GM21381 (cell line): ENCODE measurements around the gene IFIT2.
"Not testable (repeated sequence)": the region's sequence is repeated elsewhere in the genome, so short reads cannot be mapped to it uniquely, and the experiment has no call there.

ENCODE experiments used
- ATAC-seq: cut with Tn5 transposase; IDR thresholded peaks from one replicate; pipeline ENCODE4 v1.9.1; 2021; ENCODE audit warnings: mild to moderate bottlenecking, moderate library complexity; ENCODE audit not compliant: unreplicated experiment

Gene IFIT2

DNA sequence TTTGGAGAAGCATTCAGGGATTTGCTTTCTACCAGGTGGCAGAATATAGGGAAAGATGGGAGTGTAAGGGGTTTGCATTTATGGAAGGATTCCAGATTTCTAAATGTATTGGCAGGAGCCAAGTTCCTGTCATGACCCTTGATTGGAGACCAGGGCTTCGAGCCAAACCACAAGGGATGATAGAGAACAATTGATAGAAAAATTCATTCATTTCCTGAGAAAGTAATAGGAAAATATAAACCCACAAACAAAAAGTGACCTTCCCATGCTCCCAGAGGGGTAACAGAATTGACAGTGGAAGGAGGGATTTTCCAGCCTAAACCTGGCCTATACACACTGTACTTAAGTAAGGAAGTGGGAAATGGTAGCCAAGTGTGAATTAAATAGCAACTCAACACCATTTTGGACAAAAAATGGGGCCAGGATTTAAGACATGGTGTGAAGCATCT lies 22.4 kb upstream of the IFIT2 start:
- no peak for ATAC-seq

DNA sequence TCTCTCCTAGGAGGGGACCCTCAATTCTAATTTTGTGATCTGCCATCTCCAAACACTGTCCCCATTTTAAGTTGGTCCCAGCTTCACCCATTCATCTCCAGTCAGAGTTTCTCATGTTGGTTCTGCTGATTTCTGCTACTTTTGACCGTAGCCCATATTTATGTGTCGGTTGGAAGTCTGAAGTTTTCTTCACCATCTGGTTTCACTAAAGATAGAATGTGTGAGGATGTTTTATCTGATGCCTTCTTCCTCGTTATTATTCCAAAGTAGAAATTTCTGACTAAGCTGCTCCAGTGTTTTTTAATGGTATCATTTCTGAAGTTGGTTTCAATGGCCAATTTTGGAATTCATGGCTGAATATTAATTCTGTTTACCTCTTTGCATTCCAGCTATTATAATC lies 21.3 kb upstream of the IFIT2 start:
- ATAC-seq, result no peak

DNA sequence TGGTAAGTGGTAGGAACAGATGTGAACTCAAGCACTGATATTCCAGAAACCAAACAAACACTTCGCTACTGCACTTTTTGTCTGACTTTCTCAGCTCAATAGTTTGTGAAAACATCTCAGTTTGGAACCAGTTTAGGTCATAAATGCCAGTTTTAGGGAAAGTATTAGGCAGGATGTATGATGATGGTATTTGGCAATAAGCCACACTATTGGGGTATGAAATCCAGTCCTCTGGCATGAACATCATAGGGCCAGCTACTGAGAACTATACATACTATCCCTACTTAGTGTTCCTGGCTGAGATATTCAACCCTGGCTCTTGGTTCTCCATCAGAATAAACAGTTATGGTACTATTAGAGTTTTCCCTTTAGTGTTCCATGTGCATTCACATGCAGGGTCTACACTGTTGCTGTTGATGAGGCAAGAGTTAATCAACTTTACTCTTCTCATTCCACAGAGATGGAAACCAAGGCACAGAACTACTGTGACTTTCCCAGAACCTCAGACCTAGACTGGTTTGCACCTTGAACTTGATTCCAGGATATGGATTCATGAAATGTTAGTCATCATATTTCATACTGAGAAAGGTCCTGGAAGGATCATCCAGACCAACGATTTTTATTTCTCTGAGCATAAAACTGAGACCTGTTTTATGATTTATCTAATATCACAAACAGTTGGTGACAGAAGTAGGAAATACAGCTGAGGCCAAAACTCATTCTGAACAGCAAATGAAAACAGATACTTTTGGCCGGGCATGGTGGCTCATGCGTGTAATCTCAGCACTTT lies 20.0 kb upstream of the IFIT2 start:
- ATAC-seq, result no peak

DNA sequence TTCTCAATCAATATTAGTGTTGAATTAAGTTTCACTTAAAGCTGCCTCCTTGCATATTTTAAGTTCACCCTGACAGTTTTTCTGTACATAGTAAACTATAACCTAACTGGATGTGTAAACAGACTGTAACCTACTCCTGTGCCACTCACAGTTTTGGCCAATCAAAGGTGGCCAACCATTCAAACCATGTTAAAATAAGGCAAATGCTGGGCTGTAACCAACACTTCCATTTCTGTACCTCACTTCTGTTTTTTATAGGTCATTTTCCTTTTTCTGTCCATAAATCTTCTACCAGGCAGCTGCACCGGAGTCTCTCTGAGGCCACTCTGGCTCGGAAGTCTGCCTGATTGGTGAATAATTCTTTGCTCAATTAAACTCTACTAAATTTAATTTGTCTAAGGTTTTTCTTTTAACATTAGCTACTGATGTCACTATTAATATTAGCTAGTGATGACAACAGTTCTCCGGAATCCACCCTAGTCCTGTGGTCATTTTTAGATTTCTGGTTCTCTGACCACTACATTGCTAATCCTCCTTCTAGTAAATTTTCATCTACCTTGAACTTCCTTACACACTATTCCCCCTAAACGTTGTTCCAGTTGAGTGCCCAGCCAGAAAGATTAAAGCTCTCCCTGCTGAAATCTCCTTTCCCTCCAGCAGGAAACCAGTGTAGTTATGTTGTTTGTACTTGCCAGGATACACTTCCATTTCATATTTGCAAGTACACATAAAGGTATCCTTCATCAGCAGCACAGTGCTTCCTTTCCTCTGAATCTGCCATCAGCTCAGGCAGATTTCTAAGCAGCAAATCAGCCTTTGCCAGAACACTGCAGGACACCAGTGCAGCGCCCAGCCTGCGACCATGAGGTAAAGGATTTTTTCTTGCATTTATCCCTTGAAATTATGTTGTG lies 18.6 kb upstream of the IFIT2 start:
- ATAC-seq, result no peak

DNA sequence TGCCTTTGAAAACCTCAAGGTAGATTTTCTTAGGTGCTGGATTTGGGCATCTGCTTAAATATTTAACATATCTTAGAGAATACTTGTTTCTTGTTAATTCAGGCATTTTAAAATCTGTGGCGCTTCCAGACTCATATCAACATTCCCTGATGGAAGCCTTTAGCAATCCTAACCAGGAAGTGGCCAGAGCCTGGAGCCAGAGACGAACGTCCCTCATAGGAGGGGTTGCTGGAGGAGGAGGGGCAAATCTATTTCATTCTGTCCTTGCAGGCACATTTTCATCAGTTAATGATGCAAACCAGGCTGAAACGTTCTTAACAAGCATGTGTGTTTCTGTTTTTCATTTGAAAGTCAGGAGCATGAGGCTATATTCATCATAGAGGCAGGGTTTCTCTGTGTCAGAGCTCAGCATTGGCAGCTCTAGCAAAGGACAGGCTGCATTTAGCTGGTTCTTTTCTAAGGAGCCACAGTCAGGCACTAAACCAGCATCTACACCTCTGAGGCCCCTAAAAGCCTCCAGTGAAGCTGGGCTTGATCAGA lies 17.8 kb upstream of the IFIT2 start:
- no peak for ATAC-seq

DNA sequence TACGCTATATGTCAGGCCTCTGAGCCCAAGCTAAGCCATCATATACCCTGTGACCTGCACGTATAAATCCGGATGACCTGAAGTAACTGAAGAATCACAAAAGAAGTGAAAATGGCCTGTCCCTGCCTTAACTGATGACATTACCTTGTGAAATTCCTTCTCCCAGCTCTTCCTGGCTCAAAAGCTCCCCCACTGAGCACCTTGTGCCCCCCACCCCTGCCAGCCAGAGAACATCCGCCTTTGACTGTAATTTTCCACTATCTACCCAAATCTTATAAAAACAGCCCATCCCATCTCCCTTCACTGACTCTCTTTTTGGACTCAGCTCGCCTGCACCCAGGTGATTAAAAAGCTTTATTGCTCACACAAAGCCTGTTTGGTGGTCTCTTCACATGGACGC lies 17.1 kb upstream of the IFIT2 start:
- not testable (repeated sequence) for ATAC-seq

DNA sequence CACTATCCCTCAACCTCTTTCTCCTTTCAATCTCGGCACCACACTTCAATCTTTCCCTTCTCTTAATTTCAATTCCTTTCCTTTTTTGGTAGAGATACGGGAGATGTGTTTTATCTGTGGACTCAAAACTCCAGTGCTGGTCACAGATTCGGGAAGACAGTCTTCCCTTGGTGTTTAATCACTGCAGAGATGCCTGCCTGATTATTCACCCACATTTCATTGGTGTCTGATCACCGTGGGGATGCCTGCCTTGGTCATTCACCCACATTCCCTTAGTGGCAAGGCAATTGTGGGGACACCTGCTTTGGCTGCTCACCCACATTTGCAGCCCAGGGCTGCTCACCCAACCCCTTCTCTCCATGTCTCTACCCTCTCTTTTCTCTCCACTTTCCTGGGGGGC lies 16.5 kb upstream of the IFIT2 start:
- not testable (repeated sequence) for ATAC-seq

- no peak for ATAC-seq
Measured at GRCh38 chr10:89294721-89295239, 7.1 kb upstream of the IFIT2 start.

DNA sequence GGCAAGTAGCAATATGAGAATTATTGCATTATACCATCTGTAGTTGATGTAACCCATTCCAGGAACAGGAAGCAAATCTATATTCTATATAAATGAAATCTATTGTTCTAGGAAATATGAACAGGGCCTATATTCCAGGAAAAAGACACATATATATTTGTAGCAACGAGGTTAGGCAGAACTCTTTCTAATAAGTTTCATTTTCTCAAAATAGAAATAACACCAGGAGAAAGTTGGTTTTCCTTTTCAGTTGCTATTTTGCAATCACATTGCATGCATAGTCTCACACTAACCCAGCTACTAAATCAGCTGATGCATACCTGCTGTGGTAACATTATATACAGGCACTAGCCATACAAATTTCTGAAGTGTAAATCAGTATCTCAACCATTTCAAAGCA lies 6.2 kb upstream of the IFIT2 start:
- ATAC-seq, result peak; percentile 55

- ATAC-seq, result no peak
Measured at GRCh38 chr10:89296220-89296648, 5.6 kb upstream of the IFIT2 start.

DNA sequence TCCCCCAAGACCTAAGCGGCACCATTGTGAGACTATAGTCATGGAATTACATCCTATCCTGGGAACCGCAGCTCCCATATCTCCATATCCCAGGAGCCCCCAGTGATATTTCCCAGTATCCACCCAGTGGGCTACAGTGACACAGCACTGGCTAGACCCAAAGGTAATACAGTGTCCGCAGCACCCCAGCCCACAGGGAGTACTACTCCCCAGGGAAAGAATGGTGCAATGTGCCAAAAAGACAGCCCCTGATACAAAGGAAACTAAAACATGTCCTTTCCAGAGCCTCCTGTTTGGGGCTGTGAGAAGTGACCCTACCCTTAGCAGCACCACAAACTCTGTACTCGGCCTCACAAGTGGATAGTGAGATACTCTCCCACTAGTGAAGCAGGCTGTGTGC lies 4.5 kb upstream of the IFIT2 start:
- no peak for ATAC-seq

- no peak for ATAC-seq
Measured at GRCh38 chr10:89297791-89298190, 4.1 kb upstream of the IFIT2 start.

DNA sequence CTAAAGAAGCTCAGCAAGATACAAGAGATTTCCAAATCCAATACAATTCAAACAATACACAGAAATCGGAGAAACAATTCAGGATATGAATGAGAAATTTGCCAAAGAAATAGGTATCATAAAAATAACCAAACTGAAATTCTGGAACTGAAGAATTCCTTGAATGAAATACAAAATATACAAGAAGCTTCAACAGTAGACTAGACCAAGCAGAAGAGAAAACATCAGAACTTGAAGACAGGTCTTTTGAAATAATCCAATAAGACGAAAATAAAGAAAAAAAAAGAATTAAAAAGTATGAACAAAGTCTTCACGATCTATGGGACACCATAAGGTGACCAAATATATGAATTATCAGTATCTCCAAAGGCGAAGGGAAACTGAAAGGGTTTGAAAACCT lies 2.8 kb upstream of the IFIT2 start:
- ATAC-seq, result no peak

DNA sequence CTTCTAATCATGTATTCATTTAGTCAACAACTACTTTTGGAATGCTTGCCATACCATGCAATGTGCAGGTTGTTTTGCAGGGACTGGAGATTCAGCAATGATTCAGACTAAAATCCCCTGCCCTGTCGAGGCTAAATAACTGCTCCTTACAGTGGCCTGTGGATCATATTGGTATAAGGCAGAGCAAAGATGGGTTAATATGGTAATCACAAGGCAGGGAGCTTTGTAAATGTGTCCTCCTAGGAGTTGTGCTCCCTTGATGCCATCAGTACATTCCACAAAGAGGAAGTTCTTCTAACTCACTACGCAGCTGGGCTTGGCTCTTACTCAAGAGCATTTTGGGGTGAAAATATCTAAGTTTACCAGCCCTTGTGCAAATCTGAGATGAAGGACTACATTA lies 614 bp upstream of the IFIT2 start:
- peak; percentile 30 for ATAC-seq

- ATAC-seq, result no peak
Measured at GRCh38 chr10:89302625-89303024, 779 bp downstream of the IFIT2 start.

- no peak for ATAC-seq
Measured at GRCh38 chr10:89303161-89303560, 1.3 kb downstream of the IFIT2 start.

DNA sequence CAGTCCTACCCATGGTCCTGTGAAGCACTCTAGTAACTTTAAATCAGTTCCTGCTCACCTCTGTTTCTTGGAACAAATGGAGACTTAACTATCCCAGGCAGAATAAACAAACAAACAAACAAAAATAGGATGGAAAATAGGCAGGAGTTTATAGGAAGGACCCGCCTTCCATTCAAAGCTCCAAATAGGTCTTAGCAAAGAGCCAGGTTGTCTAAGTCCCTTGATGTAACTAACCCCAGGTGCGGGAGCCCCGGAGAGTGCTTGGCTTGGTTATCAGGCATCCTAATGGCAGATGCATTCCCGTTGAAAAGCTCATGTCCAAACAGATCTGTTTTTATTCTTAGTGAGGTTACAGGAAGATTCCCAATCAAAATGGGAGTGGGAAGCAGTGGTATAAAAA lies 2.2 kb downstream of the IFIT2 start:
- no peak for ATAC-seq

DNA sequence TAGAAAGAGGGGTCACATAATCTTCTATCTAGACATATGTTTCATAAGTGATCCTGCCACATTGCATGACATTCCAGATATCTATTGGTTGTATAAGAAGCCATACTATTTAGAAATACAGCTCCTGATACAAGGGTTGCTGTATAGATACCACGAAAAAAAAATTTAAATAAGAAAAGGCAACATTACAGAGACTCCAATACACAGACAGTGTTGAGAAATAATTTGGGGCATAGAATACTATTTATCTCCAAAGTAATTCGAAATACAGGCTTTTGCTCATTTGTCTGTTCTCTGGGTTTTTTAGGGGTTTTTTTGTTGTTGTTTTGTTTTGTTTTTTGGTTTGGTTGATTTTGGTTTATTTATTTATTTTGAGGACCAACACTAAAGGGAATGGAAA lies 2.6 kb downstream of the IFIT2 start:
- ATAC-seq, result no peak

DNA sequence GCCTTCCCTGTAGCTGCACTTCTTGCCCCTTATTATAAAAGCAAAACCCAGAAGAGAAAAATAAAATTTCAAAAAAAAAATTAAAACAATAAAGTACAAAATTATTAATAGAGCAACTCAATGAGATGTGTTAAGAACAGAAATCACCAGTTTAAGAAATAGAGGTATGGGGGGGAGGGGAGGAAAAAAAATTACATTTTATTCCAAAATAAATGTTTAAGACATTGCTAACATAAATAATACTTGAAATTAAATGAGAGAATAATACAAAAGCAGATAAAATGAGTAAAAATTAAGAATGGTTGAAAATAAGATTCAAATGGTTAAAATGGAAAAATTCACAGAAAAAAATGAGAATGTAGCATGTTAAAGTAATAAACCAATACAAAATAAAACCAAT lies 3.1 kb downstream of the IFIT2 start:
- ATAC-seq, result no peak

- ATAC-seq, result no peak
Measured at GRCh38 chr10:89305766-89306433, 4.1 kb downstream of the IFIT2 start.
